Tibial nerve (tissue), 3 donors: ENCODE measurements around the gene ACP6.

Experiments
- CTCF ChIP-seq, 5 experiments: fragments of 200-600 bp in 3 of 5; fragments of 450-650 bp in 2 of 5; sonication (generic) in 3 of 5; IDR thresholded peaks; one replicate each; pipeline ENCODE4 v1.5.1; 2016 to 2019; ENCODE audit warnings: antibody characterized with exemption in 5 of 5, mild to moderate bottlenecking in 3 of 5, moderate library complexity in 2 of 5
- POLR2A ChIP-seq, 2 donors: fragments of 450-650 bp; IDR thresholded peaks; one replicate each; pipeline ENCODE4 v1.6.1; 2017; ENCODE audit warnings: antibody characterized with exemption in 2 of 2, mild to moderate bottlenecking in 2 of 2, moderate library complexity in 2 of 2

DNA sequence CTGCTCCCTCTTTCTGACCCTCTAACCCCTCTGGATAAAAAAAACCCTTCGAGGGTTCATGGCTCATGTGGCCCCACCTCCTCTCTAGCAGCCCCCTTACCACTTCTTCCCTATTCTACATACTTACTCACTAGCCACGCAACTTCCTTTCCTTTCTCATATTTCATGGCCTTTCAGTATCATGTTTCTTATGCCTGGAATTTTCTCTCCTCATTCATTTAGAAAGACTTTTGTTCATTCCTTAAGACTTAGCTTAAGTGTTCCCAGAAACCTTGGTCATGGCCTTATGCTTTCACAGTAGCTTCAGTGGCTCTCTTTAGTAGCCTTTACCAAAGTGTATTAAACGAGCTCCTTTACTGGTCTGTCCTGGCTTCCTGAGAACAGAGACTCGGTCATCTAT is 6.1 kb downstream of the ACP6 start:
- TF ChIP-seq POLR2A (IDR thresholded peaks at IDR 0.05) = no peak
- no peak for TF ChIP-seq CTCF (IDR thresholded peaks at IDR 0.05)
